ENCODE measurements around the gene ABCA2. TPM values are rescaled to one million over a fixed set of nuclear protein-coding genes. Genes with fewer than 3 reads are reported as not detected.

ABCA2 gene
- total and polyA plus RNA-seq, 2 experiments from 2014 or later, result 7.0 to 16.0 TPM

GRCh38 chr9:136978073-136978864, 49.8 kb downstream of the ABCA2 start:
- Histone ChIP-seq H3K27ac (ENCODE audit: low read depth) (no peak overlapping the region), H3K4me1 (ENCODE audit: insufficient read depth) (no peaks in the 10 kb centered on the region), H3K36me3 (ENCODE audit: insufficient read depth) (no peaks in the 10 kb centered on the region), H3F3A (replicated peaks; ENCODE audit: low read depth) (no peaks in the 10 kb centered on the region), H3K9me2 (ENCODE audit: insufficient read depth) (no peaks in the 10 kb centered on the region), H3K4me2 (peak overlapping the region; percentile 86), H3K27me3 (ENCODE audit: insufficient read depth) (no peaks in the 10 kb centered on the region), H2AFZ (no peak overlapping the region), H3K4me3 (peak overlapping the region; percentile 70), H4K20me1 (replicated peaks; ENCODE audit: insufficient read depth) (no peaks in the 10 kb centered on the region), H3K79me2 (replicated peaks; ENCODE audit: insufficient read depth) (no peaks in the 10 kb centered on the region)
- no peak overlapping the region for H3K27ac Mint-ChIP-seq
- H3K36me3 Mint-ChIP-seq (ENCODE audit: low read depth), result no peaks in the 10 kb centered on the region
- TF ChIP-seq ZNF331 (CRISPR knock-in tag; IDR thresholded peaks at IDR 0.05; ENCODE audit: low read depth), result no peak
- TF ChIP-seq POLR2AphosphoS5 (IDR thresholded peaks at IDR 0.05; ENCODE audit: low read depth), result peak; percentile 53
- no peak for TF ChIP-seq JUNB (IDR thresholded peaks at IDR 0.05; ENCODE audit: unreplicated experiment)
- TF ChIP-seq CREB1 (CRISPR knock-in tag; IDR thresholded peaks at IDR 0.05; ENCODE audit: low read depth), result 0 out of 2 replicates have a peak, but pooled peaks have one; percentile 25
- DNase-seq (ENCODE audit: low spot score) (peak; percentile 96), ATAC-seq (peak; percentile 66)
- H3K27me3 Mint-ChIP-seq (ENCODE audit: insufficient read depth, low read depth, poor library complexity), result peaks cover 7% of the 10 kb centered on the region
- H3K4me1 Mint-ChIP-seq, result peaks cover 2% of the 10 kb centered on the region; the same call in 1 of the 3 replicates
- H3K9me3 Mint-ChIP-seq, result no peaks in the 10 kb centered on the region
- peak overlapping the region; percentile 64; the same call in 2 of the 3 replicates for H3K4me3 Mint-ChIP-seq

- Histone ChIP-seq H3K4me2 (peak overlapping the region; percentile 86), H3K9me2 (ENCODE audit: insufficient read depth) (no peaks in the 10 kb centered on the region), H3K27ac (ENCODE audit: low read depth) (no peak overlapping the region), H3K4me3 (peak overlapping the region; percentile 70), H2AFZ (peak overlapping the region; percentile 52; the same call in 1 of the 2 replicates), H4K20me1 (replicated peaks; ENCODE audit: insufficient read depth) (no peaks in the 10 kb centered on the region), H3F3A (replicated peaks; ENCODE audit: low read depth) (no peaks in the 10 kb centered on the region), H3K27me3 (ENCODE audit: insufficient read depth) (no peaks in the 10 kb centered on the region), H3K36me3 (ENCODE audit: insufficient read depth) (no peaks in the 10 kb centered on the region), H3K4me1 (ENCODE audit: insufficient read depth) (no peaks in the 10 kb centered on the region), H3K79me2 (replicated peaks; ENCODE audit: insufficient read depth) (no peaks in the 10 kb centered on the region)
- peak; percentile 40 for DNase-seq (ENCODE audit: low spot score)
- H3K9me3 Mint-ChIP-seq, result no peaks in the 10 kb centered on the region
- peak; percentile 25 for ATAC-seq
- peaks cover 7% of the 10 kb centered on the region for H3K27me3 Mint-ChIP-seq (ENCODE audit: insufficient read depth, low read depth, poor library complexity)
- no peak overlapping the region for H3K27ac Mint-ChIP-seq
- peak overlapping the region; percentile 64 for H3K4me3 Mint-ChIP-seq
- H3K36me3 Mint-ChIP-seq (ENCODE audit: low read depth), result no peaks in the 10 kb centered on the region
- H3K4me1 Mint-ChIP-seq, result peaks cover 2% of the 10 kb centered on the region; the same call in 1 of the 3 replicates
- TF ChIP-seq EZH2phosphoT487 (IDR thresholded peaks at IDR 0.05; ENCODE audit: unreplicated experiment), result no peak
- TF ChIP-seq STAT1 (IDR thresholded peaks at IDR 0.05; ENCODE audit: unreplicated experiment), result no peak
- TF ChIP-seq, protein P1, sequence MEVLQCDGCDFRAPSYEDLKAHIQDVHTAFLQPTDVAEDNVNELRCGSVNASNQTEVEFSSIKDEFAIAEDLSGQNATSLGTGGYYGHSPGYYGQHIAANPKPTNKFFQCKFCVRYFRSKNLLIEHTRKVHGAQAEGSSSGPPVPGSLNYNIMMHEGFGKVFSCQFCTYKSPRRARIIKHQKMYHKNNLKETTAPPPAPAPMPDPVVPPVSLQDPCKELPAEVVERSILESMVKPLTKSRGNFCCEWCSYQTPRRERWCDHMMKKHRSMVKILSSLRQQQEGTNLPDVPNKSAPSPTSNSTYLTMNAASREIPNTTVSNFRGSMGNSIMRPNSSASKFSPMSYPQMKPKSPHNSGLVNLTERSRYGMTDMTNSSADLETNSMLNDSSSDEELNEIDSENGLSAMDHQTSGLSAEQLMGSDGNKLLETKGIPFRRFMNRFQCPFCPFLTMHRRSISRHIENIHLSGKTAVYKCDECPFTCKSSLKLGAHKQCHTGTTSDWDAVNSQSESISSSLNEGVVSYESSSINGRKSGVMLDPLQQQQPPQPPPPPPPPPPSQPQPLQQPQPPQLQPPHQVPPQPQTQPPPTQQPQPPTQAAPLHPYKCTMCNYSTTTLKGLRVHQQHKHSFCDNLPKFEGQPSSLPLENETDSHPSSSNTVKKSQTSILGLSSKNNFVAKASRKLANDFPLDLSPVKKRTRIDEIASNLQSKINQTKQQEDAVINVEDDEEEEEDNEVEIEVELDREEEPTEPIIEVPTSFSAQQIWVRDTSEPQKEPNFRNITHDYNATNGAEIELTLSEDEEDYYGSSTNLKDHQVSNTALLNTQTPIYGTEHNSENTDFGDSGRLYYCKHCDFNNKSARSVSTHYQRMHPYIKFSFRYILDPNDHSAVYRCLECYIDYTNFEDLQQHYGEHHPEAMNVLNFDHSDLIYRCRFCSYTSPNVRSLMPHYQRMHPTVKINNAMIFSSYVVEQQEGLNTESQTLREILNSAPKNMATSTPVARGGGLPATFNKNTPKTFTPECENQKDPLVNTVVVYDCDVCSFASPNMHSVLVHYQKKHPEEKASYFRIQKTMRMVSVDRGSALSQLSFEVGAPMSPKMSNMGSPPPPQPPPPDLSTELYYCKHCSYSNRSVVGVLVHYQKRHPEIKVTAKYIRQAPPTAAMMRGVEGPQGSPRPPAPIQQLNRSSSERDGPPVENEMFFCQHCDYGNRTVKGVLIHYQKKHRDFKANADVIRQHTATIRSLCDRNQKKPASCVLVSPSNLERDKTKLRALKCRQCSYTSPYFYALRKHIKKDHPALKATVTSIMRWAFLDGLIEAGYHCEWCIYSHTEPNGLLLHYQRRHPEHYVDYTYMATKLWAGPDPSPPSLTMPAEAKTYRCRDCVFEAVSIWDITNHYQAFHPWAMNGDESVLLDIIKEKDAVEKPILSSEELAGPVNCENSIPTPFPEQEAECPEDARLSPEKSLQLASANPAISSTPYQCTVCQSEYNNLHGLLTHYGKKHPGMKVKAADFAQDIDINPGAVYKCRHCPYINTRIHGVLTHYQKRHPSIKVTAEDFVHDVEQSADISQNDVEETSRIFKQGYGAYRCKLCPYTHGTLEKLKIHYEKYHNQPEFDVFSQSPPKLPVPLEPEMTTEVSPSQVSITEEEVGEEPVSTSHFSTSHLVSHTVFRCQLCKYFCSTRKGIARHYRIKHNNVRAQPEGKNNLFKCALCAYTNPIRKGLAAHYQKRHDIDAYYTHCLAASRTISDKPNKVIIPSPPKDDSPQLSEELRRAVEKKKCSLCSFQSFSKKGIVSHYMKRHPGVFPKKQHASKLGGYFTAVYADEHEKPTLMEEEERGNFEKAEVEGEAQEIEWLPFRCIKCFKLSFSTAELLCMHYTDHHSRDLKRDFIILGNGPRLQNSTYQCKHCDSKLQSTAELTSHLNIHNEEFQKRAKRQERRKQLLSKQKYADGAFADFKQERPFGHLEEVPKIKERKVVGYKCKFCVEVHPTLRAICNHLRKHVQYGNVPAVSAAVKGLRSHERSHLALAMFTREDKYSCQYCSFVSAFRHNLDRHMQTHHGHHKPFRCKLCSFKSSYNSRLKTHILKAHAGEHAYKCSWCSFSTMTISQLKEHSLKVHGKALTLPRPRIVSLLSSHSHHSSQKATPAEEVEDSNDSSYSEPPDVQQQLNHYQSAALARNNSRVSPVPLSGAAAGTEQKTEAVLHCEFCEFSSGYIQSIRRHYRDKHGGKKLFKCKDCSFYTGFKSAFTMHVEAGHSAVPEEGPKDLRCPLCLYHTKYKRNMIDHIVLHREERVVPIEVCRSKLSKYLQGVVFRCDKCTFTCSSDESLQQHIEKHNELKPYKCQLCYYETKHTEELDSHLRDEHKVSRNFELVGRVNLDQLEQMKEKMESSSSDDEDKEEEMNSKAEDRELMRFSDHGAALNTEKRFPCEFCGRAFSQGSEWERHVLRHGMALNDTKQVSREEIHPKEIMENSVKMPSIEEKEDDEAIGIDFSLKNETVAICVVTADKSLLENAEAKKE (CRISPR knock-in tag; IDR thresholded peaks at IDR 0.05), result no peak
- TF ChIP-seq, protein P2, sequence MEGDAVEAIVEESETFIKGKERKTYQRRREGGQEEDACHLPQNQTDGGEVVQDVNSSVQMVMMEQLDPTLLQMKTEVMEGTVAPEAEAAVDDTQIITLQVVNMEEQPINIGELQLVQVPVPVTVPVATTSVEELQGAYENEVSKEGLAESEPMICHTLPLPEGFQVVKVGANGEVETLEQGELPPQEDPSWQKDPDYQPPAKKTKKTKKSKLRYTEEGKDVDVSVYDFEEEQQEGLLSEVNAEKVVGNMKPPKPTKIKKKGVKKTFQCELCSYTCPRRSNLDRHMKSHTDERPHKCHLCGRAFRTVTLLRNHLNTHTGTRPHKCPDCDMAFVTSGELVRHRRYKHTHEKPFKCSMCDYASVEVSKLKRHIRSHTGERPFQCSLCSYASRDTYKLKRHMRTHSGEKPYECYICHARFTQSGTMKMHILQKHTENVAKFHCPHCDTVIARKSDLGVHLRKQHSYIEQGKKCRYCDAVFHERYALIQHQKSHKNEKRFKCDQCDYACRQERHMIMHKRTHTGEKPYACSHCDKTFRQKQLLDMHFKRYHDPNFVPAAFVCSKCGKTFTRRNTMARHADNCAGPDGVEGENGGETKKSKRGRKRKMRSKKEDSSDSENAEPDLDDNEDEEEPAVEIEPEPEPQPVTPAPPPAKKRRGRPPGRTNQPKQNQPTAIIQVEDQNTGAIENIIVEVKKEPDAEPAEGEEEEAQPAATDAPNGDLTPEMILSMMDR (conservative IDR thresholded peaks at IDR 0.05; ENCODE audit: low read depth in 2 of 2), result no peak
- no peak for TF ChIP-seq EZH2 (IDR thresholded peaks at IDR 0.05; ENCODE audit: low read depth, unreplicated experiment)
- no peak for TF ChIP-seq NANOG (IDR thresholded peaks at IDR 0.05; ENCODE audit: borderline replicate concordance)
- no peak for TF ChIP-seq ZNF114 (CRISPR knock-in tag; IDR thresholded peaks at IDR 0.05)
- no peak for TF ChIP-seq ETS1 (IDR thresholded peaks at IDR 0.05)
- no peak for TF ChIP-seq JUNB (IDR thresholded peaks at IDR 0.05; ENCODE audit: unreplicated experiment)
- no peak for TF ChIP-seq ZNF331 (CRISPR knock-in tag; IDR thresholded peaks at IDR 0.05; ENCODE audit: low read depth)
- no peak for TF ChIP-seq CREB1 (CRISPR knock-in tag; IDR thresholded peaks at IDR 0.05; ENCODE audit: low read depth)
Measured at GRCh38 chr9:136977649-136978072, 50.4 kb downstream of the ABCA2 start.
